Spinal cord (tissue), 10 donors: Measurements from ENCODE around the gene ZNF777. TPM values are rescaled to one million over a fixed set of nuclear protein-coding genes. Genes with fewer than 3 reads are reported as not detected.
A peak's percentile ranks its signal among the peaks of the same experiment; 100 is the strongest.
"Not testable (repeated sequence)": the region's sequence is repeated elsewhere in the genome, so short reads cannot be mapped to it uniquely, and the experiment has no call there.

Source experiments
- DNase-seq, 6 donors: peaks; one replicate each; pipeline versions ENCODE4 v3.0.0 to v3.0.0-alpha.2; 2013 to 2015; ENCODE audit warnings: low spot score in 6 of 6, low read depth in 4 of 6
- H3K27ac ChIP-seq: one replicate; pipeline ENCODE4 v1.5.1; 2013; ENCODE audit warnings: low read depth, low read length, control low read depth
- H3K27me3 ChIP-seq: one replicate; pipeline ENCODE4 v1.6.1; 2013; ENCODE audit warnings: low read length; ENCODE audit not compliant: control insufficient read depth, insufficient read depth
- H3K36me3 ChIP-seq: one replicate; pipeline ENCODE4 v1.6.1; 2013; ENCODE audit warnings: low read length; ENCODE audit not compliant: control insufficient read depth, insufficient read depth
- H3K4me1 ChIP-seq: one replicate; pipeline ENCODE4 v1.6.1; 2013; ENCODE audit warnings: low read length; ENCODE audit not compliant: control insufficient read depth, insufficient read depth
- H3K4me3 ChIP-seq: one replicate; pipeline ENCODE4 v1.5.1; 2013; ENCODE audit warnings: low read depth, low read length, control low read depth
- H3K9me3 ChIP-seq: one replicate; pipeline ENCODE4 v1.6.1; 2013; ENCODE audit warnings: low read length; ENCODE audit not compliant: control insufficient read depth, insufficient read depth
- WGBS: methylation state at CpG from one replicate; pipeline ENCODE4 v1.1.5; 2013; ENCODE audit warnings: missing lambda C conversion rate; ENCODE audit not compliant: insufficient coverage; 5-methylcytosine and 5-hydroxymethylcytosine counted together
- polyA plus RNA-seq, 2 donors: library from polyadenylated mRNA; unstranded; fragments of 120-200 nt; gene quantifications; one replicate each; pipeline ENCODE4 v1.2.1, GENCODE V29; 2013; ENCODE audit not compliant: insufficient read length in 2 of 2
- total RNA-seq, 2 donors: library from RNA; depleted of rRNA in 1 of 2; stranded (reverse); fragments of 120-200 nt in 1 of 2; fragments of >200 nt in 1 of 2; gene quantifications; one replicate each; pipeline versions ENCODE4 v1.2.3 to v1.2.4, GENCODE V29; 2013 to 2014
- donor health status: healthy.

Gene ZNF777
- total and polyA plus RNA-seq, 4 donors = 3.7 to 19.7 (median 13.6) TPM

- no peak overlapping the region for H3K27ac ChIP-seq
- H3K27me3 ChIP-seq = no peaks in the 10 kb centered on the region
- DNase-seq = no peak
- 94% methylated on average over 11 of the region's 12 CpGs for WGBS
- H3K36me3 ChIP-seq = no peaks in the 10 kb centered on the region
- H3K9me3 ChIP-seq = no peaks in the 10 kb centered on the region
- H3K4me1 ChIP-seq = no peaks in the 10 kb centered on the region
- no peak overlapping the region for H3K4me3 ChIP-seq
These were observed 56.5 kb downstream of the ZNF777 start for GRCh38 chr7:149404396-149404795.

- Histone ChIP-seq H3K27ac (no peak overlapping the region), H3K27me3 (no peaks in the 10 kb centered on the region), H3K4me3 (no peak overlapping the region), H3K9me3 (peaks cover 2% of the 10 kb centered on the region), H3K36me3 (no peaks in the 10 kb centered on the region), H3K4me1 (no peaks in the 10 kb centered on the region)
- DNase-seq = no peak
- WGBS = 84% methylated on average over 21 of the region's 22 CpGs
These were observed 62.6 kb downstream of the ZNF777 start for GRCh38 chr7:149398195-149398820.

- no peaks in the 10 kb centered on the region for H3K27me3 ChIP-seq
- no peak overlapping the region for H3K4me3 ChIP-seq
- no peak for DNase-seq
- H3K9me3 ChIP-seq = peaks cover 2% of the 10 kb centered on the region
- WGBS = 63% methylated on average over 12 of the region's 14 CpGs
- H3K4me1 ChIP-seq = no peaks in the 10 kb centered on the region
- H3K27ac ChIP-seq = no peak overlapping the region
- no peaks in the 10 kb centered on the region for H3K36me3 ChIP-seq
These were observed 63.3 kb downstream of the ZNF777 start for GRCh38 chr7:149397470-149398043.

GRCh38 chr7:149388550-149389335 is 72.1 kb downstream of the ZNF777 start:
- not testable (repeated sequence) for H3K27ac ChIP-seq, H3K27me3 ChIP-seq, H3K36me3 ChIP-seq, H3K4me3 ChIP-seq, DNase-seq, H3K9me3 ChIP-seq, H3K4me1 ChIP-seq
- WGBS = 83% methylated on average over 2 of the region's 6 CpGs

- DNase-seq, H3K4me3 ChIP-seq, H3K27ac ChIP-seq, H3K4me1 ChIP-seq, H3K27me3 ChIP-seq, H3K36me3 ChIP-seq, H3K9me3 ChIP-seq: not testable (repeated sequence)
- 100% methylated on average over 1 of the region's 4 CpGs for WGBS
These were observed 74.3 kb downstream of the ZNF777 start for GRCh38 chr7:149386514-149386913.

- H3K4me3 ChIP-seq = no peak overlapping the region
- H3K4me1 ChIP-seq = no peaks in the 10 kb centered on the region
- no peak overlapping the region for H3K27ac ChIP-seq
- 22% methylated on average over 3 of the region's 9 CpGs for WGBS
- DNase-seq = peak in 2 of 6 donors; percentile 17 to 26
- H3K9me3 ChIP-seq = no peaks in the 10 kb centered on the region
- no peaks in the 10 kb centered on the region for H3K27me3 ChIP-seq
- no peaks in the 10 kb centered on the region for H3K36me3 ChIP-seq
These were observed 75.5 kb downstream of the ZNF777 start for GRCh38 chr7:149385195-149385950.

Other genes with a start within 250 kb of the ZNF777 start
- gene ZNF212, start 221.4 kb downstream of the ZNF777 start, total RNA-seq = 1 to 10 TPM; 5.4 to 6.8 TPM
- 10 to 100 TPM; 12.3 to 16.6 TPM for gene ZNF212, start 221.4 kb downstream of the ZNF777 start, polyA plus RNA-seq
- gene ZNF783, start 198.9 kb downstream of the ZNF777 start, total RNA-seq = 10 to 100 TPM in 1 of 2 donors, 1 to 10 TPM in 1; 7.8 to 17.2 TPM
- gene ZNF783, start 198.9 kb downstream of the ZNF777 start, polyA plus RNA-seq = 10 to 100 TPM; 21.4 to 26.6 TPM
- 10 to 100 TPM; 12.2 to 13.7 TPM for gene ZNF746, start 36.7 kb upstream of the ZNF777 start, total RNA-seq
- gene ZNF746, start 36.7 kb upstream of the ZNF777 start, polyA plus RNA-seq = 10 to 100 TPM; 19.9 to 22.4 TPM